CD4-positive, alpha-beta T cell treated with Interferon gamma for 1 hour (primary cell): Measurements from ENCODE around the gene DNPH1.

Experiments used
- DNase-seq: peaks from one replicate; pipeline ENCODE4 v3.0.0-alpha.2; 2020

Gene DNPH1

GRCh38 chr6:43180058-43180457 is 49.2 kb downstream of the DNPH1 start:
- DNase-seq: no peak

- DNase-seq: no peak
Measured at GRCh38 chr6:43178951-43179830, 50.1 kb downstream of the DNPH1 start.

- no peak for DNase-seq
Measured at GRCh38 chr6:43178150-43178549, 51.1 kb downstream of the DNPH1 start.

- DNase-seq: no peak
Measured at GRCh38 chr6:43176423-43176786, 52.9 kb downstream of the DNPH1 start.

GRCh38 chr6:43175676-43176422 is 53.4 kb downstream of the DNPH1 start:
- DNase-seq: no peak
